Activated CD8-positive, alpha-beta memory T cell treated with anti-CD3 and anti-CD28 coated beads for 1 hour (primary cell): ENCODE measurements around the gene OCA2.
"Not testable (repeated sequence)": the region's sequence is repeated elsewhere in the genome, so short reads cannot be mapped to it uniquely, and the experiment has no call there.

Experiments
- DNase-seq, 2 donors: peaks; one replicate each; pipeline ENCODE4 v3.0.0-alpha.2; 2020; ENCODE audit warnings: low read depth in 1 of 2; ENCODE audit errors: extremely low read depth in 1 of 2

Gene OCA2

GRCh38 chr15:27790270-27790669, 308.8 kb downstream of the OCA2 start:
- DNase-seq = no peak

GRCh38 chr15:27787931-27788330, 311.2 kb downstream of the OCA2 start:
- no peak for DNase-seq

GRCh38 chr15:27784107-27784506, 315.0 kb downstream of the OCA2 start:
- no peak for DNase-seq

- no peak for DNase-seq
Observed at GRCh38 chr15:27783678-27784077, 315.4 kb downstream of the OCA2 start.

GRCh38 chr15:27782125-27782524, 317.0 kb downstream of the OCA2 start:
- no peak for DNase-seq

GRCh38 chr15:27776501-27776900, 322.6 kb downstream of the OCA2 start:
- no peak for DNase-seq

- DNase-seq = no peak
Observed at GRCh38 chr15:27774638-27775037, 324.5 kb downstream of the OCA2 start.

GRCh38 chr15:27774191-27774590, 324.9 kb downstream of the OCA2 start:
- DNase-seq = no peak

- no peak for DNase-seq
Observed at GRCh38 chr15:27771892-27772291, 327.2 kb downstream of the OCA2 start.

- DNase-seq = no peak
Observed at GRCh38 chr15:27770769-27771554, 328.2 kb downstream of the OCA2 start.

GRCh38 chr15:27770086-27770607, 329.0 kb downstream of the OCA2 start:
- no peak for DNase-seq

GRCh38 chr15:27769652-27770051, 329.5 kb downstream of the OCA2 start:
- DNase-seq = no peak

GRCh38 chr15:27768732-27769475, 330.2 kb downstream of the OCA2 start:
- no peak for DNase-seq

GRCh38 chr15:27767918-27768640, 331.0 kb downstream of the OCA2 start:
- DNase-seq = no peak

GRCh38 chr15:27767430-27767829, 331.7 kb downstream of the OCA2 start:
- DNase-seq = not testable (repeated sequence)

GRCh38 chr15:27764339-27764738, 334.8 kb downstream of the OCA2 start:
- no peak for DNase-seq

GRCh38 chr15:27763514-27763913, 335.6 kb downstream of the OCA2 start:
- no peak for DNase-seq

- DNase-seq = no peak
Observed at GRCh38 chr15:27762471-27762870, 336.6 kb downstream of the OCA2 start.

GRCh38 chr15:27757052-27757451, 342.1 kb downstream of the OCA2 start:
- no peak for DNase-seq

- DNase-seq = no peak
Observed at GRCh38 chr15:27752691-27753090, 346.4 kb downstream of the OCA2 start.

GRCh38 chr15:27747997-27748396, 351.1 kb downstream of the OCA2 start:
- DNase-seq = no peak
